Thymus (tissue), 11 donors: ENCODE results near the gene PRKCH. TPM values are rescaled to one million over a fixed set of nuclear protein-coding genes. Genes with fewer than 3 reads are reported as not detected.

ENCODE experiments used
- DNase-seq, 9 donors: peaks; one replicate each; pipeline ENCODE4 v3.0.0-alpha.2; 2013; ENCODE audit warnings: low spot score in 9 of 9, low read depth in 6 of 9, missing footprints in 1 of 9
- H3K27ac ChIP-seq, 2 donors: one replicate each; pipeline ENCODE4 v1.5.1; 2013; ENCODE audit warnings: control low read depth in 1 of 2, low read depth in 1 of 2, low read length in 1 of 2, mild to moderate bottlenecking in 1 of 2, moderate library complexity in 1 of 2
- H3K27me3 ChIP-seq, 2 donors: one replicate each; pipeline ENCODE4 v1.5.1; 2013; ENCODE audit warnings: low read length in 1 of 2; ENCODE audit not compliant: control insufficient read depth in 2 of 2, insufficient read depth in 1 of 2
- H3K36me3 ChIP-seq, 2 donors: one replicate each; pipeline ENCODE4 v1.5.1; 2013; ENCODE audit warnings: low read length in 1 of 2, mild to moderate bottlenecking in 1 of 2, moderate library complexity in 1 of 2; ENCODE audit not compliant: control insufficient read depth in 2 of 2, insufficient read depth in 2 of 2
- H3K4me1 ChIP-seq, 2 donors: one replicate each; pipeline ENCODE4 v1.5.1; 2013; ENCODE audit warnings: low read length in 2 of 2; ENCODE audit not compliant: control insufficient read depth in 2 of 2, insufficient read depth in 2 of 2
- H3K4me3 ChIP-seq, 2 donors: one replicate each; pipeline ENCODE4 v1.5.1; 2013; ENCODE audit warnings: low read length in 2 of 2, control low read depth in 1 of 2, mild to moderate bottlenecking in 1 of 2
- H3K9me3 ChIP-seq, 2 donors: one replicate each; pipeline ENCODE4 v1.5.1; 2013; ENCODE audit warnings: low read length in 1 of 2, mild to moderate bottlenecking in 1 of 2; ENCODE audit not compliant: control insufficient read depth in 2 of 2, insufficient read depth in 1 of 2
- WGBS: extraction: QIAGEN DNeasy Blood & Tissue Kit; methylation state at CpG from one replicate; pipeline ENCODE4 v1.1.7; 2013; 5-methylcytosine and 5-hydroxymethylcytosine counted together
- polyA plus RNA-seq: library from polyadenylated mRNA; stranded (reverse); fragments of 200-250 nt; gene quantifications from one replicate; pipeline ENCODE4 v1.2.3, GENCODE V29; 2013
- total RNA-seq: library from RNA; stranded (reverse); fragments of 120-200 nt; gene quantifications from one replicate; pipeline ENCODE4 v1.2.4, GENCODE V29; 2013
- donor health status: healthy.

Gene PRKCH
- total and polyA plus RNA-seq, 2 donors, result 73.5 to 81.8 TPM

- no peak overlapping the region for H3K4me3 ChIP-seq
- H3K9me3 ChIP-seq, result no peaks in the 10 kb centered on the region
- H3K36me3 ChIP-seq, result peaks cover 0 to 7% of the 10 kb centered on the region in 2 donors
- H3K27me3 ChIP-seq, result no peaks in the 10 kb centered on the region
- WGBS, result 85% methylated on average over 1 of the region's 1 CpG
- peak overlapping the region; percentile 51 to 74 for H3K27ac ChIP-seq
- H3K4me1 ChIP-seq, result peaks cover 22 to 59% of the 10 kb centered on the region in 2 donors
- DNase-seq, result no peak
These were observed 14.4 kb downstream of the PRKCH start for GRCh38 chr14:61335671-61336275.

DNA sequence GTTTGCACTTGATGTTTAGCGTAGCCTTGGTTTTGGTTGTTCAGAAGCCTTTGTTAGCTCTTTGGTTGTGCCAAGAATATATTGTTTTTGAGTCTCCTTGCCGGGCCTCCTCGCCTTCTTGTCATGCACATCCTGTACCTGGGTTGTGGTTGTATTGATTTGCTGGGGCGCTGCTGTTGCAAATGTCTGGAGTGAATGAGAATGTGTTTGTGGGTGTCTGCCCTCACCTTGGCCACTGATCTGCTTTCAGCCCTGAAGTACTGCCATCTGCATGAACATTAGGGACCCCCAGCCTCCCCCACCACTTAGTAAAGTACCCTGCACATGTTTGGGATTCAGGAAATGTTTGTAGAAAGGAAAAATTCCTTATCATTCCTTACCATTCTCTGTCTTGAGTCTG, 16.5 kb downstream of the PRKCH start:
- Histone ChIP-seq H3K27ac (peak overlapping the region; percentile 91 to 97), H3K4me1 (peaks cover 40 to 77% of the 10 kb centered on the region in 2 donors), H3K27me3 (no peaks in the 10 kb centered on the region), H3K36me3 (peaks cover 0 to 4% of the 10 kb centered on the region in 2 donors), H3K4me3 (no peak overlapping the region), H3K9me3 (no peaks in the 10 kb centered on the region)
- 12% methylated on average over 4 of the region's 4 CpGs for WGBS
- DNase-seq, result peak in 6 of 9 donors; percentile 71 to 91 (median 76)

GRCh38 chr14:61338457-61338856, 17.1 kb downstream of the PRKCH start:
- no peaks in the 10 kb centered on the region for H3K9me3 ChIP-seq
- no peaks in the 10 kb centered on the region for H3K27me3 ChIP-seq
- H3K4me3 ChIP-seq, result no peak overlapping the region
- H3K36me3 ChIP-seq, result peaks cover 0 to 4% of the 10 kb centered on the region in 2 donors
- DNase-seq, result no peak
- H3K4me1 ChIP-seq, result peaks cover 42 to 81% of the 10 kb centered on the region in 2 donors
- 99% methylated on average over 2 of the region's 2 CpGs for WGBS
- H3K27ac ChIP-seq, result peak overlapping the region; percentile 74 to 91

- 79% methylated on average over 5 of the region's 5 CpGs for WGBS
- H3K9me3 ChIP-seq, result no peaks in the 10 kb centered on the region
- H3K4me3 ChIP-seq, result peak overlapping the region; percentile 6 to 25
- H3K4me1 ChIP-seq, result peaks cover 61 to 90% of the 10 kb centered on the region in 2 donors
- no peaks in the 10 kb centered on the region for H3K36me3 ChIP-seq
- peak overlapping the region; percentile 75 to 93 for H3K27ac ChIP-seq
- DNase-seq, result peak in 4 of 9 donors; percentile 65 to 85 (median 68)
- H3K27me3 ChIP-seq, result no peaks in the 10 kb centered on the region
These were observed 20.2 kb downstream of the PRKCH start for GRCh38 chr14:61341275-61342206.

- Histone ChIP-seq H3K27ac (peak overlapping the region; percentile 75 to 93), H3K27me3 (no peaks in the 10 kb centered on the region), H3K9me3 (no peaks in the 10 kb centered on the region), H3K4me3 (peak overlapping the region; percentile 6 to 25), H3K36me3 (no peaks in the 10 kb centered on the region), H3K4me1 (peaks cover 59 to 85% of the 10 kb centered on the region in 2 donors)
- DNase-seq, result peak in 7 of 9 donors; percentile 62 to 92 (median 79)
- WGBS, result 38% methylated on average over 5 of the region's 5 CpGs
These were observed 21.1 kb downstream of the PRKCH start for GRCh38 chr14:61342486-61342885.

DNA sequence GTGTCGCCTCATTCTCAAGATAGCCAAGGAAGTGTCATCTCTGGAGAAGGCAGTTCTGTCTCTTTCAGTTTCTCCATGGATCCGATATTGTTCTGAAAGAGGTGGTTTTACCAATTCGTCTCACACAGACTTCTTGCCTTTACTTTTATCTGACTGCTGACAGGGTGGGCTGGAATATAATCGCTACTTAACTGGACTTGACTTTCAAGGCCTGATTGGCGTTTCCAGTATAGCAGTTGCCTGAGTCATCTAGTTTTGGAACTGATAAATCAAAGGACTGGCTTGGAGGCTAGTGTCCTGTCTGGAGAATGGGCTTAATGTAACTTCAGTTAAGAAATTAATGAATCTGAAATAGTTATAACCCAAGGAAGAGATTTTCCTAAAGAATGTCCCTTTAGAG, 21.6 kb downstream of the PRKCH start:
- Histone ChIP-seq H3K4me3 (peak overlapping the region in 1 of 2 donors; percentile 22), H3K27me3 (no peaks in the 10 kb centered on the region), H3K36me3 (no peaks in the 10 kb centered on the region), H3K27ac (peak overlapping the region; percentile 75 to 93), H3K4me1 (peaks cover 61 to 85% of the 10 kb centered on the region in 2 donors), H3K9me3 (no peaks in the 10 kb centered on the region)
- 84% methylated on average over 5 of the region's 5 CpGs for WGBS
- no peak for DNase-seq

DNA sequence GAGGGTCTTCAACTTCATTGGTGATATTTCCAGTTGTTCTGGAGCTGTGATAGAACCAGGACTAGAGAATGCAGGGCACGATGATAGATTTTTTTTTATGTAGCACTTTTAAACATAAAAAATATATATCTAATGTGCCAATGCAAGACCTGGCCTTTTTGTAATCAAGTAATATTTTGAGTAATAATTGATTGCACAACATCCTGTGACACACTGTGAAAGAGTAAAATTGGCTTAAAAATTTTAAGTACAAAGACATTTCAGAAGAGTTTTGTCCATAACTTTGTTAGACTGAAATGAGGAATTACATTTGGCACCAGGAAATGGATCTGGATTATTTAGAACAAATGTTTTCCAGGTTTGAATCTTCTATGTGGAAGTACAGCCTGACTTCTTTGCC, 22.1 kb downstream of the PRKCH start:
- 93% methylated on average over 1 of the region's 1 CpG for whole genome bisulfite sequencing
- H3K4me1 ChIP-seq, result peaks cover 63 to 86% of the 10 kb centered on the region in 2 donors
- H3K36me3 ChIP-seq, result no peaks in the 10 kb centered on the region
- peak overlapping the region; percentile 75 to 77 for H3K27ac ChIP-seq
- H3K9me3 ChIP-seq, result no peaks in the 10 kb centered on the region
- no peak for DNase-seq
- no peak overlapping the region for H3K4me3 ChIP-seq
- no peaks in the 10 kb centered on the region for H3K27me3 ChIP-seq

DNA sequence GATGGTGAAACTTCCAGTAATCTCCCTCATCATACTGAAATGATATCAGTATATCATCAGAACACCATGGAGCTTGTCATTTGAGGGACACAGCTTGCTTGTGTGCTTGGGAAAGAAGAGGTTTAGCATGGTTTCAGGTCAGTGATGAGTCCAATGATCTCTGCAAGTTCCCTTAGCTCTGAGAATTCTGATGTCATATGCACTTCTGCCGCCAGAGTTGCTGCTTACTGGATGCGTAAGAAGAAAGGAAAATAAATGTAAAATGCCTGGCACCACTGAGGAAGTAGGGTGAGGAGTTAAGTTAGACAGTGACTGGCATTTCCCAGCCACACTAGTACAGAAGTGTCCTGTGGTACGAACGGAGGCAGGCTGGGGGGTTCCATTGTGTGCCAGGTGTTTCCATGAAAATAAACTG, 22.6 kb downstream of the PRKCH start:
- DNase-seq, result no peak
- Histone ChIP-seq H3K36me3 (no peaks in the 10 kb centered on the region), H3K9me3 (no peaks in the 10 kb centered on the region), H3K4me3 (no peak overlapping the region), H3K4me1 (peaks cover 61 to 86% of the 10 kb centered on the region in 2 donors), H3K27ac (peak overlapping the region; percentile 68 to 77), H3K27me3 (no peaks in the 10 kb centered on the region)
- WGBS, result 67% methylated on average over 4 of the region's 4 CpGs
